ENCODE data around the gene SUN2.

DNA sequence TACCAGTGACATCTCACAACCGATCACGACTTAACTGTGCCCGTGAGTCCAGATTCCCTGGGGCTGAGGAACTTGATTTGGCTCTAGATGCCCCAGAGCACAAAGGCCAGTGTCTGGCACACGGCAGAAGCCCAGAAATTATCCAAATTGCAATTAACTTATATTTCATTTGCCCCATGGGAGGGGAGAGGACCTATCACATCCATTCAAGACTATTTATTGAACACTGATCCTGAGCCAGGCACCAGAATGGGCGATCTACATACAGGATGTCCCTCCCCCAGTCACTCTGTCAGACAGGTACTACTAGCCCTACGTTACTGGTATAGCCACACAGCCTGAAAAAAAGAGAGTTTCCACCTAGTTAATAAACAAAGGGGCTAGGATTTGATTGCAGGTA lies 33.0 kb upstream of the SUN2 start:
- TF ChIP-seq, protein P1, sequence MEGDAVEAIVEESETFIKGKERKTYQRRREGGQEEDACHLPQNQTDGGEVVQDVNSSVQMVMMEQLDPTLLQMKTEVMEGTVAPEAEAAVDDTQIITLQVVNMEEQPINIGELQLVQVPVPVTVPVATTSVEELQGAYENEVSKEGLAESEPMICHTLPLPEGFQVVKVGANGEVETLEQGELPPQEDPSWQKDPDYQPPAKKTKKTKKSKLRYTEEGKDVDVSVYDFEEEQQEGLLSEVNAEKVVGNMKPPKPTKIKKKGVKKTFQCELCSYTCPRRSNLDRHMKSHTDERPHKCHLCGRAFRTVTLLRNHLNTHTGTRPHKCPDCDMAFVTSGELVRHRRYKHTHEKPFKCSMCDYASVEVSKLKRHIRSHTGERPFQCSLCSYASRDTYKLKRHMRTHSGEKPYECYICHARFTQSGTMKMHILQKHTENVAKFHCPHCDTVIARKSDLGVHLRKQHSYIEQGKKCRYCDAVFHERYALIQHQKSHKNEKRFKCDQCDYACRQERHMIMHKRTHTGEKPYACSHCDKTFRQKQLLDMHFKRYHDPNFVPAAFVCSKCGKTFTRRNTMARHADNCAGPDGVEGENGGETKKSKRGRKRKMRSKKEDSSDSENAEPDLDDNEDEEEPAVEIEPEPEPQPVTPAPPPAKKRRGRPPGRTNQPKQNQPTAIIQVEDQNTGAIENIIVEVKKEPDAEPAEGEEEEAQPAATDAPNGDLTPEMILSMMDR (IDR thresholded peaks at IDR 0.05; ENCODE audit: poor library complexity, severe bottlenecking): no peak
- no peak for TF ChIP-seq RAD21 (conservative IDR thresholded peaks at IDR 0.05)
- TF ChIP-seq TAF1 (IDR thresholded peaks at IDR 0.05; ENCODE audit: low read depth): no peak

All from neural cell (in vitro differentiated cells).